K562 treated with DMSO at 1 percent for 24 hours (cell line): ENCODE data around the gene NUTM2D. TPM values are rescaled to one million over a fixed set of nuclear protein-coding genes. Genes with fewer than 3 reads are reported as not detected.

Source experiments
- total RNA-seq: library from RNA; unstranded; fragments of 300-600 nt; gene quantifications from 2 replicates; pipeline ENCODE4 v1.2.3, GENCODE V29; 2022; ENCODE audit warnings: low read depth; ENCODE audit not compliant: insufficient read depth

Gene NUTM2D, protein sequence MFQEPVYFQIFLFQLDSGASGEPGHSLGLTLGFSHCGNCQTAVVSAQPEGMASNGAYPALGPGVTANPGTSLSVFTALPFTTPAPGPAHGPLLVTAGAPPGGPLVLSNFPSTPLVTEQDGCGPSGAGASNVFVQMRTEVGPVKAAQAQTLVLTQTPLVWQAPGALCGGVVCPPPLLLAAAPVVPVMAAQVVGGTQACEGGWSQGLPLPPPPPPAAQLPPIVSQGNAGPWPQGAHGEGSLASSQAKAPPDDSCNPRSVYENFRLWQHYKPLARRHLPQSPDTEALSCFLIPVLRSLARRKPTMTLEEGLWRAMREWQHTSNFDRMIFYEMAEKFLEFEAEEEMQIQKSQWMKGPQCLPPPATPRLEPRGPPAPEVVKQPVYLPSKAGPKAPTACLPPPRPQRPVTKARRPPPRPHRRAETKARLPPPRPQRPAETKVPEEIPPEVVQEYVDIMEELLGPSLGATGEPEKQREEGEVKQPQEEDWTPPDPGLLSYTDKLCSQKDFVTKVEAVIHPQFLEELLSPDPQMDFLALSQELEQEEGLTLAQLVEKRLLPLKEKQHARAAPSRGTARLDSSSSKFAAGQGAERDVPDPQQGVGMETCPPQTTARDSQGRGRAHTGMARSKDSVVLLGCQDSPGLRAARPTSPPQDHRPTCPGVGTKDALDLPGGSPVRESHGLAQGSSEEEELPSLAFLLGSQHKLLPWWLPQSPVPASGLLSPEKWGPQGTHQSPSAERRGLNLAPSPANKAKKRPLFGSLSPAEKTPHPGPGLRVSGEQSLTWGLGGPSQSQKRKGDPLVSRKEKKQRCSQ
- 12.7 and 12.9 TPM in 2 replicates for total RNA-seq

GRCh38 chr10:87357444-87357843 is at the start of gene NUTM2D:
Gene NUTM2D, plus strand, starts transcription at chr10:87357744. Its CDS starts 522 bp downstream, at chr10:87358266.

Other genes with a start within 250 kb of the NUTM2D start
- 5.9 and 6.4 TPM in 2 replicates for gene NUTM2A, start 132.3 kb upstream of the NUTM2D start, total RNA-seq
- gene MINPP1, start 147.1 kb downstream of the NUTM2D start, total RNA-seq = 36.9 and 37.9 TPM in 2 replicates